ENCODE measurements around the gene RMDN2.

Gene RMDN2

DNA sequence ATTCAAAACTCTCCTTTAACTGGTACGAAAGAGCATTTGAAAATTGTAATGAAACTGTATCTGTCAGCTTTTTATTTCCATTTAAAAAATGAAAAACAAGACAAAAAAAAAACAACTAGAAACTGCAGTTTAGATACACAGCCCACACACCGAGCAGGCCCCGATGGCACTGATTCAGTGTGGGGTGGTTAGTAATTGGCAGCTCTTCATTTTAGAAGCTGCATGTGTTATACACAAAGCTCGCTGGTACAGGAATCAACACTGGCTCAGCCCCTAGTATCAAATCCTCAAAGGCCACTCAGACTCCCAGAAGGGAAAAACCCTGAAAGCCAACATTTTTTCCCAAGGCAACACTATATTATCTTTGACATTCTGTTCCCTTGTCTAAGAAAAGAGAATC is 30.5 kb upstream of the RMDN2 start:
- TF ChIP-seq, protein P1, sequence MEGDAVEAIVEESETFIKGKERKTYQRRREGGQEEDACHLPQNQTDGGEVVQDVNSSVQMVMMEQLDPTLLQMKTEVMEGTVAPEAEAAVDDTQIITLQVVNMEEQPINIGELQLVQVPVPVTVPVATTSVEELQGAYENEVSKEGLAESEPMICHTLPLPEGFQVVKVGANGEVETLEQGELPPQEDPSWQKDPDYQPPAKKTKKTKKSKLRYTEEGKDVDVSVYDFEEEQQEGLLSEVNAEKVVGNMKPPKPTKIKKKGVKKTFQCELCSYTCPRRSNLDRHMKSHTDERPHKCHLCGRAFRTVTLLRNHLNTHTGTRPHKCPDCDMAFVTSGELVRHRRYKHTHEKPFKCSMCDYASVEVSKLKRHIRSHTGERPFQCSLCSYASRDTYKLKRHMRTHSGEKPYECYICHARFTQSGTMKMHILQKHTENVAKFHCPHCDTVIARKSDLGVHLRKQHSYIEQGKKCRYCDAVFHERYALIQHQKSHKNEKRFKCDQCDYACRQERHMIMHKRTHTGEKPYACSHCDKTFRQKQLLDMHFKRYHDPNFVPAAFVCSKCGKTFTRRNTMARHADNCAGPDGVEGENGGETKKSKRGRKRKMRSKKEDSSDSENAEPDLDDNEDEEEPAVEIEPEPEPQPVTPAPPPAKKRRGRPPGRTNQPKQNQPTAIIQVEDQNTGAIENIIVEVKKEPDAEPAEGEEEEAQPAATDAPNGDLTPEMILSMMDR (IDR thresholded peaks at IDR 0.05; ENCODE audit: control extremely low read depth, extremely low read depth, low read depth, missing control alignments): no peak

DNA sequence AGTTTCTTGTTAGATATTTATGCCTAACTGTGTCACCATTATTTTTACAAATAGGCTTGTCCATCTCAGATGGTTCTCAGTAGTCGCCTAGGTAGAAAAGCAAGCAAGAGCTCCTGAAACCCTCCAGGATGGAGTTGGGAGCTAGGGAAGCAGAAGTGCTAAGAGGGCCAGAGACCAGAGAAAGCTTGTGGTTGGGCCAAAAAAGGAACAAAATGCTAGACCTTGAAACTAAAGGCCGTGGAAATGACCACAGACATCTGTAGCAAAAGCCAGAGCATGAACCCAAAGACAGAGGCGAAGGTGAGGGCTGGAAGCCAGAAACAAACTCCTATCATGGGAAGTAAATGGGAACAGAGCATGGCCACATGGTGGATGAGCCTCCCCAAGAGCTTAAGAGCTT is 29.9 kb upstream of the RMDN2 start:
- TF ChIP-seq, protein P1 (IDR thresholded peaks at IDR 0.05; ENCODE audit: control extremely low read depth, extremely low read depth, low read depth, missing control alignments): no peak
- no peak for DNase-seq (ENCODE audit: extremely low spot score)
- ChIA-PET POLR2A (no interaction called here), CTCF (interaction anchor here (0.9 to 2.9 kb wide), 14 partner anchors 11 to 613 kb away, joined by 3 to 19 read pairs (median 4); partner anchors contain the start of gene RMDN2)

More for the DNA sequence above, 30.5 kb upstream of the RMDN2 start:
- CTCF ChIA-PET: interaction anchor here (0.6 to 2.9 kb wide), 14 partner anchors 11 to 613 kb away, joined by 3 to 19 read pairs (median 4); partner anchors contain the start of gene RMDN2
- no peak for DNase-seq (ENCODE audit: extremely low spot score)
- POLR2A ChIA-PET: no interaction called here

DNA sequence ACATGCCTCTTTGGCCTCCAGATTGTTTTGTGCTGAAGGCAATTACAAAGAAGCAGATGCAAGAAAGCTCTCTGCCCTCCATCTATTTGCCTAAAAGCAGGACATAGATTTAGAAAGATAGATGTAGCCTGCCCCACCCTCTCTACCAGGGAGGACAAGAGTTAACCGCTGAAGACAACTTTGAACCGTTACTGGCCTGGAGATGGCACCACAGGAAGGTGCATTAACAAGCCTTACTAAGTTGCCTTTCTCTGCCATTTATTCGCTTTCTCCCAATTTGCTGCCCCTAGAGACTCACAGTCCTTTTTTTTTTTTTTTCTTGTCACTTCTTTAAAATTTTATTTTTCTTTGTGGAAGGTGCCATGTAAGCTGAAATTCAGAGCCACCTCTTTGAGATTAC is 28.8 kb upstream of the RMDN2 start:
- TF ChIP-seq, protein P1 (IDR thresholded peaks at IDR 0.05; ENCODE audit: control extremely low read depth, extremely low read depth, low read depth, missing control alignments): peak; percentile 22
- POLR2A ChIA-PET: no interaction called here
- DNase-seq (ENCODE audit: extremely low spot score): no peak
- CTCF ChIA-PET: interaction anchor here (1.0 to 2.9 kb wide), 7 partner anchors 10 to 373 kb away, joined by 3 to 19 read pairs (median 5); partner anchors contain the start of gene RMDN2

DNA sequence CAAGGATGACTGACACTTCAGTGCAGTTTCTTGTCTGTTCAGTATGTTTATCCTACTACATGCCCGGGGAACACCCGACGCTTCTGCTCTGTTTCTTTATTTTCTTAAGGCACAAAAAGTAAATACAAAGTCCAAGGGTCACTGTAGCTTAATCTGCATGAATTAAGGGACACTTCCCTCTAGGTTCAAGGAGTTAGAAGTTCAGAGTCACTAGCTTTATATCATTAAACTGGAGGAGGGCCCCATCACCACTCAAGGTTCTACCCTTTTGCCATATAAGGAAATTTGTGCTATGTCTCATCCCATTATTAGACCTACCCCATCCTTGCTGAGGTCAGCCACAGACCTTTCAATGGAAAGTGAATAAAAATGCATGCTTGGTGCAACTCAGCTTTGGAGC is 27.6 kb upstream of the RMDN2 start:
- ChIA-PET CTCF (interaction anchor here (0.9 to 2.4 kb wide), 5 partner anchors 14 to 85 kb away, joined by 3 to 6 read pairs (median 3); no protein-coding TSS in a partner anchor), POLR2A (no interaction called here)
- no peak for DNase-seq (ENCODE audit: extremely low spot score)
- TF ChIP-seq, protein P1 (IDR thresholded peaks at IDR 0.05; ENCODE audit: control extremely low read depth, extremely low read depth, low read depth, missing control alignments): no peak

DNA sequence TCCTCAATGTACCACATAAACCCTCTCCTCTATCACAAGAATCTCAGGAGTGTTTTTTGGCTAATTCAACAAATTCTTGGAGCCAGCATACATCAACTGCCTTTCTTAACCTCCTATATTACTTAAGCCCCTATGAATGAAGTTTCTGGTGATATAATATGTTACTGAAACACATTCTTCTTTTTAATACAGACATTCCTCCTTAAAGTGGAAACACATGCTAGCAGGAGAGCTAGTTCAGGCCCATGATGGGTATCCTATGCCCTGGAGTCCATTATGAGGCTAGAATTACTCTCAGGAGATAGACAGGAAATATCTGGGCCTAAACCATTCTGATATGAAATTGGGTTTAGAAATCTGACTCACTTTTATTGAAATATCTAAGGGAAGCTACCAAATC is 26.6 kb upstream of the RMDN2 start:
- ChIA-PET CTCF (interaction anchor here (1.1 to 2.4 kb wide), 4 partner anchors 21 to 484 kb away, joined by 3 to 6 read pairs (median 4); no protein-coding TSS in a partner anchor), POLR2A (no interaction called here)
- TF ChIP-seq, protein P1 (IDR thresholded peaks at IDR 0.05; ENCODE audit: control extremely low read depth, extremely low read depth, low read depth, missing control alignments): no peak
- DNase-seq (ENCODE audit: extremely low spot score): no peak

DNA sequence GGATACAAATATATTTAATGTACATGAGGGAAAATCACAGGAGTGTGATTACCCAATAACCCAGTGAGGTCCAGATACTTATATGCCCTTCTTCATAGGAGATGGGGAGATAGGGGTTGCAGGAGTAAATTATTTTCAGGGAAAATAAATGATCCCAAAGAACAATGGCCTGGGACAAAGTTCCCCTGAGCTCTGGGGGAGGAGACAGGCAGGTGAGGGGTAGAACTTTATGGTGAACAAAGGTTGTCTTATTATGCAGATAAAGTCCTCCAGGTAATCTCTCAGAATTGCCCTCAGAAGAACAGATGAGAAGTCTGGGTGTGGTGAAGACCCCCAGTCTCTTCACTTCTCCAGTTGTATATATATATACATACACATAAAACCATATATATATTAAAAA is 22.1 kb upstream of the RMDN2 start:
- ChIA-PET POLR2A (no interaction called here), CTCF (interaction anchor here (1.0 kb wide), 1 partner anchor 12 kb away, joined by 5 read pairs; no protein-coding TSS in a partner anchor)
- TF ChIP-seq, protein P1 (IDR thresholded peaks at IDR 0.05; ENCODE audit: control extremely low read depth, extremely low read depth, low read depth, missing control alignments): no peak
- DNase-seq (ENCODE audit: extremely low spot score): no peak

Data from GM10248 (cell line).